ENCODE measurements around the gene ZNF764.
"Not testable (repeated sequence)": the region's sequence is repeated elsewhere in the genome, so short reads cannot be mapped to it uniquely, and the experiment has no call there.

ZNF764 gene

GRCh38 chr16:30592871-30593270 is 34.7 kb upstream of the ZNF764 start:
- Histone ChIP-seq H3K4me2 (ENCODE audit: low read depth, low read length, poor library complexity, severe bottlenecking) (no peak overlapping the region), H3K9me2 (replicated peaks; ENCODE audit: low read depth, low read length) (no peaks in the 10 kb centered on the region), H3K9ac (ENCODE audit: low read depth, low read length, poor library complexity, severe bottlenecking) (no peak overlapping the region), H4K20me1 (ENCODE audit: insufficient read depth, low read length, poor library complexity, severe bottlenecking) (no peaks in the 10 kb centered on the region), H3F3A (ENCODE audit: low read depth) (no peaks in the 10 kb centered on the region), H3K79me2 (ENCODE audit: insufficient read depth, low read length) (peaks cover 10% of the 10 kb centered on the region), H3K36me3 (ENCODE audit: insufficient read depth, low read length) (no peaks in the 10 kb centered on the region), H2AFZ (ENCODE audit: low read length) (no peak overlapping the region), H3K4me1 (ENCODE audit: insufficient read depth, low read length, poor library complexity, severe bottlenecking) (peaks cover 3% of the 10 kb centered on the region), H3K4me3 (ENCODE audit: low read length, poor library complexity, severe bottlenecking) (no peak overlapping the region), H3K27me3 (ENCODE audit: insufficient read depth, low read length, poor library complexity, severe bottlenecking) (no peaks in the 10 kb centered on the region), H3K9me3 (ENCODE audit: insufficient read depth, low read depth, low read length) (no peaks in the 10 kb centered on the region)
- TF ChIP-seq CTCF (conservative IDR thresholded peaks at IDR 0.05; ENCODE audit: low read length) = no peak
- TF ChIP-seq EZH2phosphoT487 (IDR thresholded peaks at IDR 0.05; ENCODE audit: borderline replicate concordance) = no peak

GRCh38 chr16:30590869-30591268 is 32.7 kb upstream of the ZNF764 start:
- H3K9ac ChIP-seq (ENCODE audit: low read depth, low read length, poor library complexity, severe bottlenecking); H3K27me3 ChIP-seq (ENCODE audit: insufficient read depth, low read length, poor library complexity, severe bottlenecking); H3K4me1 ChIP-seq (ENCODE audit: insufficient read depth, low read length, poor library complexity, severe bottlenecking); H3K36me3 ChIP-seq (ENCODE audit: insufficient read depth, low read length); H3K4me2 ChIP-seq (ENCODE audit: low read depth, low read length, poor library complexity, severe bottlenecking); H3K4me3 ChIP-seq (ENCODE audit: low read length, poor library complexity, severe bottlenecking); H3K9me3 ChIP-seq (ENCODE audit: insufficient read depth, low read depth, low read length); H2AFZ ChIP-seq (ENCODE audit: low read length); H4K20me1 ChIP-seq (ENCODE audit: insufficient read depth, low read length, poor library complexity, severe bottlenecking); H3F3A ChIP-seq (ENCODE audit: low read depth); H3K9me2 ChIP-seq (replicated peaks; ENCODE audit: low read depth, low read length): not testable (repeated sequence)
- H3K79me2 ChIP-seq (ENCODE audit: insufficient read depth, low read length) = peaks cover 30% of the 10 kb centered on the region

- H3K4me3 ChIP-seq (ENCODE audit: low read length, poor library complexity, severe bottlenecking); H3K4me1 ChIP-seq (ENCODE audit: insufficient read depth, low read length, poor library complexity, severe bottlenecking); H3F3A ChIP-seq (ENCODE audit: low read depth); H3K27me3 ChIP-seq (ENCODE audit: insufficient read depth, low read length, poor library complexity, severe bottlenecking); H3K4me2 ChIP-seq (ENCODE audit: low read depth, low read length, poor library complexity, severe bottlenecking); H4K20me1 ChIP-seq (ENCODE audit: insufficient read depth, low read length, poor library complexity, severe bottlenecking); H2AFZ ChIP-seq (ENCODE audit: low read length); H3K36me3 ChIP-seq (ENCODE audit: insufficient read depth, low read length); H3K9ac ChIP-seq (ENCODE audit: low read depth, low read length, poor library complexity, severe bottlenecking); H3K9me2 ChIP-seq (replicated peaks; ENCODE audit: low read depth, low read length); H3K9me3 ChIP-seq (ENCODE audit: insufficient read depth, low read depth, low read length): not testable (repeated sequence)
- peaks cover 42% of the 10 kb centered on the region for H3K79me2 ChIP-seq (ENCODE audit: insufficient read depth, low read length)
Observed at GRCh38 chr16:30589582-30589981, 31.4 kb upstream of the ZNF764 start.

GRCh38 chr16:30588651-30589050 is 30.5 kb upstream of the ZNF764 start:
- H3K4me1 ChIP-seq (ENCODE audit: insufficient read depth, low read length, poor library complexity, severe bottlenecking) = peaks cover 16% of the 10 kb centered on the region
- H3K9me2 ChIP-seq (replicated peaks; ENCODE audit: low read depth, low read length) = no peaks in the 10 kb centered on the region
- H3K4me3 ChIP-seq (ENCODE audit: low read length, poor library complexity, severe bottlenecking) = no peak overlapping the region
- no peak overlapping the region for H3K4me2 ChIP-seq (ENCODE audit: low read depth, low read length, poor library complexity, severe bottlenecking)
- peaks cover 3% of the 10 kb centered on the region for H3K27me3 ChIP-seq (ENCODE audit: insufficient read depth, low read length, poor library complexity, severe bottlenecking)
- no peaks in the 10 kb centered on the region for H4K20me1 ChIP-seq (ENCODE audit: insufficient read depth, low read length, poor library complexity, severe bottlenecking)
- H3K9ac ChIP-seq (ENCODE audit: low read depth, low read length, poor library complexity, severe bottlenecking) = no peak overlapping the region
- H3F3A ChIP-seq (ENCODE audit: low read depth) = no peaks in the 10 kb centered on the region
- no peak overlapping the region for H2AFZ ChIP-seq (ENCODE audit: low read length)
- H3K36me3 ChIP-seq (ENCODE audit: insufficient read depth, low read length) = no peaks in the 10 kb centered on the region
- no peak for TF ChIP-seq EZH2phosphoT487 (IDR thresholded peaks at IDR 0.05; ENCODE audit: borderline replicate concordance)
- TF ChIP-seq CTCF (conservative IDR thresholded peaks at IDR 0.05; ENCODE audit: low read length) = no peak
- peaks cover 51% of the 10 kb centered on the region for H3K79me2 ChIP-seq (ENCODE audit: insufficient read depth, low read length)
- no peaks in the 10 kb centered on the region for H3K9me3 ChIP-seq (ENCODE audit: insufficient read depth, low read depth, low read length)
